ENCODE results near the gene SYCE3.

SYCE3 gene

DNA sequence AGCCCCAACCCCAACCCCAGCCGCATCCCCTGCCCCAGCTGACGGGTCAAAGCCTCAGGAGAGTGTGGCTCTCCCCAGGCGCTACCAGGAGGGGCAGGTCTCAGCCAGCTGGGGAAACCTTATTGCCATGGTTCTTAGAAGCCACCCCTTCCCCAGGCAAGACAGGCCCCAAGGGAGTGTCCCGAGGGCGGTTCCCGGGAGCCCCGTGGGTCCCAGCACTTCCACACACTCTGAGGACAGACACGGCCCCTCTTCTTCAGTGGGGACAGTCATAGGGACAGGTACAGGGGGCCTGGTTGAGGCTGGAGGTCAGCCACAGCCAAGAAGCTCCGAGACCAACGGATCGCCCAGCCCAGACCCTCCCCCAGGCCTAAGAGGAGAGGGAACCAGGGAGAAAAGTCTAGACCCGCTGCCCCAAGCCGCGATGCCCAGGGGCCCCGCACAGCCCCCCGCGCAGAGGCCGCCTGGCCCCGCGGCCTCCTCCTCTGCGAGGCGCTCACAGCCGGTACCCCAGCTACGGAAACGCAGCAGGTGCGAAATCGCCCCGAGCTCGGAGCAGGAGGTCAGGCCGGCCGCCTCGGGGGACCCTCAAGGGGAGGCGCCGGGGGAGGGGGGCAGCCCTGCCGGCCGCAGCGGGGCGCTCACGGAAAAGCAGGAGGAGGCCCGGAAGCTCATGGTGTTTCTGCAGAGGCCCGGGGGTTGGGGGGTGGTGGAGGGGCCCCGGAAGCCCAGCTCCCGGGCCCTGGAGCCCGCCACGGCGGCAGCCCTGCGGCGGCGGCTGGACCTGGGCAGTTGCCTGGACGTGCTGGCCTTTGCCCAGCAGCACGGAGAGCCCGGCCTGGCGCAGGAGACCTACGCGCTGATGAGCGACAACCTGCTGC lies 14.4 kb downstream of the SYCE3 start:
- H3K4me3 ChIP-seq (ENCODE audit: low read length) = no peak overlapping the region
- DNase-seq (ENCODE audit: low read depth) = no peak

DNA sequence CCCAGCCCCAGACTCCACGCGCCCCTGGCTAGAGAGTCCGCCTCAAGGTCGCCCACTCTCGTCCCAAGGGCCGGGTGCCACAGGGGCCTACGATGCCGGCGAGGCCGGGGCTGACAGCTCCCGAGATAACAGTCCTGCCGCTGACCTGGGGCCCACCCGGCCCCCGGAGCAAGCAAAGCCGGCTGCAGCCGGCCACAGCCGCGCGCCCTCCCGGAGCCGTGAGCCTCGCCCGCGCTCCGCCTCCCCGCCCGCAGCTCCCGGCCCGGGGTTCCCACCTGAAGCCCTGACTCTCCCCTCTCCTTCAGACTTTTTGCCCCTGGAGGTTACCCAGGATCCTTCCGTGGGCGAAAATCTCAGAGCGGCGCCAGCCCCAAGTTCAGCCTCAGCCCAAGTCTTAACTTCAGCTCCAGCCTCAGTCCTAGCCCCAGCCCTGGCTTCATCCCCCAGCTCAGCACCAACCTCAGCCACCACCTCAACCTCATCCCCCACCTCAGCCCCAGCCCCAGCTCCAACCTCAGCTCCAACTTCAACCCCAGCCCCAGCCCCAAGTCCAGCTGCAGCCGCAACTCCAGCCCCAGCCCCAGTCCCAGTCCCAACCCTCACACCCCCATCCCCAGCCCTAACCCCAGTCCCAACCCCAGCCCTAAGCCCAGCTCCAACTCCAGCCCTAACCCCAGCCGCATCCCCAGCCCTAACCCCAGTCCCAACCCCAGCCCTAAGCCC lies 15.3 kb downstream of the SYCE3 start:
- H3K4me3 ChIP-seq (ENCODE audit: low read length) = no peak overlapping the region
- DNase-seq (ENCODE audit: low read depth) = no peak
- TF ChIP-seq, protein P1, sequence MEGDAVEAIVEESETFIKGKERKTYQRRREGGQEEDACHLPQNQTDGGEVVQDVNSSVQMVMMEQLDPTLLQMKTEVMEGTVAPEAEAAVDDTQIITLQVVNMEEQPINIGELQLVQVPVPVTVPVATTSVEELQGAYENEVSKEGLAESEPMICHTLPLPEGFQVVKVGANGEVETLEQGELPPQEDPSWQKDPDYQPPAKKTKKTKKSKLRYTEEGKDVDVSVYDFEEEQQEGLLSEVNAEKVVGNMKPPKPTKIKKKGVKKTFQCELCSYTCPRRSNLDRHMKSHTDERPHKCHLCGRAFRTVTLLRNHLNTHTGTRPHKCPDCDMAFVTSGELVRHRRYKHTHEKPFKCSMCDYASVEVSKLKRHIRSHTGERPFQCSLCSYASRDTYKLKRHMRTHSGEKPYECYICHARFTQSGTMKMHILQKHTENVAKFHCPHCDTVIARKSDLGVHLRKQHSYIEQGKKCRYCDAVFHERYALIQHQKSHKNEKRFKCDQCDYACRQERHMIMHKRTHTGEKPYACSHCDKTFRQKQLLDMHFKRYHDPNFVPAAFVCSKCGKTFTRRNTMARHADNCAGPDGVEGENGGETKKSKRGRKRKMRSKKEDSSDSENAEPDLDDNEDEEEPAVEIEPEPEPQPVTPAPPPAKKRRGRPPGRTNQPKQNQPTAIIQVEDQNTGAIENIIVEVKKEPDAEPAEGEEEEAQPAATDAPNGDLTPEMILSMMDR (conservative IDR thresholded peaks at IDR 0.05; ENCODE audit: low read length) = no peak

More for the DNA sequence above, 14.4 kb downstream of the SYCE3 start:
- TF ChIP-seq, protein P1 (conservative IDR thresholded peaks at IDR 0.05; ENCODE audit: low read length) = no peak

DNA sequence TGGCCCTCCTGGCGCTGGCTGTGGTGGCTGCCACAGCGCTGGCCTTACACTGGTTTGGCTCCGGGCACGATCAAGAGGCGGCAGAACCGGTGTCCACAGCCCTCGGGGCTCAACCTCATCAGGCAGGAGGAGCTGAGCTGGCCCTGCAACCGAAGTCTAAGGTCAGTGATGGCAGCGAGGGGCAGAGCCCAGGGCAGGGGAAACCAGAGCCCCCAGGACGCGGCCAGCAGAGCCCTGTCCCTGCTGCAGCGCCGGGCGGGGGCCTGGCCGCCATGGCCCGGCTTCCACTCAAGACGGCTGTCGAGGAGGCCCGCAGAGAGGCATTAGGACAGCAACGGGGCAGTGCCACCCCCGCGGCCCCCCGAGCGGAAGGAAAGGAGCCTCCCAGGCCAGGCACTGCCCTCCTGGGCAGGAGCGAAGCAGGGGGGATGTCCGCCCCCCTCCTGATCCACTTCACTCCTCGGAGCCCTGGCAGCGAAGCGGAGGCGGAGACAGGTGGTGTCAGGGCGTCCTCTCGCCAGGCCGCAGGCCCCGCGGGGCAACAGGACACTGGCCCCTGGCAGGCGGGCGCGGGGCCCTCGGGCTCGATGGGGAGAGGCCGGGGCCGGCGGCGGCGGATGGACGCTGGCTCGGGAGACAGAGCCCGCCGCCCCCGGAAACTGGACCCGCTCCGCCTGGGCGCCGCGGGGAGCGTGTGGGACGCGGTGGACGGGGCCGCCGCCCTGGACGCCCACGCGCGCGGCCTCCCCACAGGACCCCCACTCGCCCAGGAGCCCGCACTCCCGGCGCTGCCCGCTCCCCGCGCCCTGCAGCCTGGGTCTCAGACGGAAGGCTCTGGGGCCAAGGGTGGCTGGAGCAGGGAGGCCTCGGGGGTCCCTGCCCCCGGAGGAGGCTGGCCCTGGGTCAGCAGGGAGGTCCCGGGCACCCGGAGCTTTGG lies 16.1 kb downstream of the SYCE3 start:
- H3K4me3 ChIP-seq (ENCODE audit: low read length) = no peak overlapping the region
- DNase-seq (ENCODE audit: low read depth) = no peak
- TF ChIP-seq, protein P1 (conservative IDR thresholded peaks at IDR 0.05; ENCODE audit: low read length) = no peak

DNA sequence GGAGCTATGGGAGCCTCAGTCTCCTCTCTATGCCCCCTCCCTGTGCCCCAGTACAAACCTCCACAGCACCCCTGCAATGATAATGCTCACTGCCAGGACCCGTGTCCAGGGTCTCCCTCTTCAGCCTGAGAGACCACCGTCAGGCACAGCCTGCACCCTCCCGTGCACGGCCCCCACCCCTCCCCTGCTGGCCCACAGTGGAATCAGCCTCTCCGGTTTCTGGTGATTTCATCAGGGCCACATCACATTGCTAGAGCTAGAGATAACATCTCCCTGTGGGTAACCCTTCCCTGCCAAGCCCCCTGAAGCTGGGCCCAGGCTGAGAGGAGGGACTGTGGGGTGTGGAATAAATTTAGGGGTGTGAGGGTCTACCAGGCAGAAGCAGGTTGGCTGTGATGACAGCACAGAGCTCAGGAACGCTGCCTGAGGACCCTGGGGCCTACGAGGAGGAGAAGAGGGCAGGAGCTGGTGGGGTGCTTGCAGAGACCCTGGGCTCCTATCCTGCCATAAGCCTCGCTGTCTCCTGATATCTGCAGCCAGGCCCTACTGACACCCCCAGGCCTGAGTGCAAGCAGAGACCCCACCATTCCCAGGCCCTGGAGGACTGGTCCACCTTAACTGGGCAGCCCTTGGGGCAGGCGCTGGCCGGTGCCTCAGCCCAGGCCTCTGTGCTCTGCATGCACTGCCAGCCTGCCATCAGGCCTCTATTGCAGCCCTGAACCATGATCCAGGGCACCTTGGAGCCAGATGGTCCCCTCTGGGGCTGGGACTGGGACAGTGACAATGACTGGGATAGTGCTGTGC lies 17.0 kb downstream of the SYCE3 start, which contains the start of gene KLHDC7B:
KLHDC7B (plus strand) TSS at position 378 of the 804 bp plus-strand sequence; CDS start at position 723, 345 bp downstream.
- DNase-seq (ENCODE audit: low read depth) = peak; percentile 55
- TF ChIP-seq, protein P1 (conservative IDR thresholded peaks at IDR 0.05; ENCODE audit: low read length) = peak; percentile 40

DNA sequence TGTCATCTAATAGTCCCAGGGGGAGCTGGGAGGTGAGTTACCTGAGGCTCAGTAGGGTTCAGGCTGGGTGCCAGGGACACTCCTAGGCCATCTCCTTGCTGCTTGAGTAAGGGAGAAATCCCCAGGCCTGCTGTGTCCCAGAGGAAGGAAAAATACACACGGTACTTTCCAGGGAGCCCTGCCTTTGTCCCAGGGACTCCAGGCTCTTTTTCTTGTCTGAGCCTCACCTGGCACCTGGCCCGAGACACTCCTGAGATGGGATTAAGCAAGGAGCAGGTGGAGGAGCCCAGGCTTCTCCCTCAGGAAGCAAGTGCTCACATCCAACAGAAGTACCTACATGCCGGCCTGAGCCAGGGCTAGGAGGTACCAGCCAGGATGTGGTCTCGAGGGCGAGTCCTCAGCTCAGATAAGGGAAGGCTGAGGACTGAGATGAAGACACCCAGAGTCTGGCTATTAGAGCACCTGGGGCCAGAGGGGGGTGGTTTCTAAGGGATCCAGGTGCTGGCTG lies 17.9 kb downstream of the SYCE3 start:
- TF ChIP-seq, protein P1 (conservative IDR thresholded peaks at IDR 0.05; ENCODE audit: low read length) = no peak
- DNase-seq (ENCODE audit: low read depth) = no peak
- H3K4me3 ChIP-seq (ENCODE audit: low read length) = no peak overlapping the region

More for the DNA sequence above, 17.0 kb downstream of the SYCE3 start, which contains the start of gene KLHDC7B:
- H3K4me3 ChIP-seq (ENCODE audit: low read length) = no peak within 1 kb of the TSS
